ENCODE data around the gene KLK8.

Gene KLK8

DNA sequence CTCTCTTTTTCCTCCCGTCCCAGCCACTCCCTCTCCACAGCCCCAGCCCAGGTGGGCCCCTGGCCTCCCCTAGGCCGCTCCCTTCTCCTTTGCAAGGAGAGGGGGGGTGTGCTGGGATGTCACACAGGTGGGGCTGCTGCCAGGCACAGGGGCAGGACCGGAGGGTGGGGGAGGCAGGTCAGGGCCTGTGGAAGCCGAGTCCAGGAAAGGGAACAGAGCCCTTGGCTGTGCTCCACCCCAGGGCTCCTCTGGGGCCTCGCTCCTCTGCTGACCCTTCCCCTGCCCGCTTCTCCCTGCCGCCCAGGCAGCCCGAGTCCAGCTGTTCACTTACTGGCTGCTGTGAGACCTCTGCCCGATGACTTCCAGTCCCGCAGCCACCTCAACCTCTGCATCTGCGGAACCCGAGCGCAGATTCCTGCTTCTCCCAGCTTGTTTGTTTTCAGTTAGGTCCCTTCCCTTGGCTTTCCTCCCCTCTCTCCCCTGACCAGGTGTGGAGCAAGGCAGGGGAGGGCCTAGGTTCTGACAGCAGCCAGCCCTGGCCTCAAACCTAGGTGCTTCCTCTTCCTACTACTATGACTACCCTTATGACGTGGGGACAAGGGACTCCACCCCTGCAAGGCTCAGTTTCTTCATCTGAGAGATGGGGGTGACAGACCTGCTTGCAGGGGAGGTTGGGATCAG, 25.9 kb upstream of the KLK8 start:
- no peaks in the 10 kb centered on the region for H3K36me3 ChIP-seq (ENCODE audit: insufficient read depth, low read length)
- no peak overlapping the region for H3K4me3 ChIP-seq (ENCODE audit: low read length)
- no peaks in the 10 kb centered on the region for H3K4me1 ChIP-seq (ENCODE audit: control insufficient read depth, insufficient read depth, low read length)
- H3K27me3 ChIP-seq (ENCODE audit: control insufficient read depth, insufficient read depth, low read length), result no peaks in the 10 kb centered on the region
- H3K9me3 ChIP-seq (replicated peaks; ENCODE audit: low read length), result no peaks in the 10 kb centered on the region
- H3K9ac ChIP-seq (ENCODE audit: low read depth, low read length), result no peak overlapping the region
- no peak overlapping the region for H3K4me2 ChIP-seq (ENCODE audit: low read length)

DNA sequence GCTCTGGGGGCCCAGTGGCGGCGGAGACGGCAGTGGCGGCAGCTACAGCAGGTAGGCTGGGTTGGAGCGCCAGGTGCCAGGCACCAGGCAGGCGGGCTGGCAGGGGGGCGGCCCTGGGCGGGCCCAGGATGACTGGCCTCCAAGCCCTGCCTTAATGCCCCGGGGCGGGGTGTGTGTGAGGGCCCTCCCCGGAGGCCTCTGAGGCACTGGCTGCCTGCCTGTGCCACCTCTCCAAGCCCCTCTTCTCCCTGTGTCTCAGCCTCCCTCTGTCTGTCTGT, 25.1 kb upstream of the KLK8 start, which contains the start of gene KLK11:
Gene KLK11 (minus strand): TSS at position 63 of the 278 bp plus-strand sequence. CDS start 985 bp downstream, outside the sequence.
- no peak within 1 kb of the TSS for H3K4me3 ChIP-seq (ENCODE audit: low read length)
- H3K9ac ChIP-seq (ENCODE audit: low read depth, low read length), result no peak within 1 kb of the TSS
- no peak within 1 kb of the TSS for H3K4me2 ChIP-seq (ENCODE audit: low read length)
- no peaks in the 10 kb centered on the region for H3K4me1 ChIP-seq (ENCODE audit: control insufficient read depth, insufficient read depth, low read length)
- no peaks in the 10 kb centered on the region for H3K27me3 ChIP-seq (ENCODE audit: control insufficient read depth, insufficient read depth, low read length)
- no peaks in the 10 kb centered on the region for H3K9me3 ChIP-seq (replicated peaks; ENCODE audit: low read length)
- no peaks in the 10 kb centered on the region for H3K36me3 ChIP-seq (ENCODE audit: insufficient read depth, low read length)

DNA sequence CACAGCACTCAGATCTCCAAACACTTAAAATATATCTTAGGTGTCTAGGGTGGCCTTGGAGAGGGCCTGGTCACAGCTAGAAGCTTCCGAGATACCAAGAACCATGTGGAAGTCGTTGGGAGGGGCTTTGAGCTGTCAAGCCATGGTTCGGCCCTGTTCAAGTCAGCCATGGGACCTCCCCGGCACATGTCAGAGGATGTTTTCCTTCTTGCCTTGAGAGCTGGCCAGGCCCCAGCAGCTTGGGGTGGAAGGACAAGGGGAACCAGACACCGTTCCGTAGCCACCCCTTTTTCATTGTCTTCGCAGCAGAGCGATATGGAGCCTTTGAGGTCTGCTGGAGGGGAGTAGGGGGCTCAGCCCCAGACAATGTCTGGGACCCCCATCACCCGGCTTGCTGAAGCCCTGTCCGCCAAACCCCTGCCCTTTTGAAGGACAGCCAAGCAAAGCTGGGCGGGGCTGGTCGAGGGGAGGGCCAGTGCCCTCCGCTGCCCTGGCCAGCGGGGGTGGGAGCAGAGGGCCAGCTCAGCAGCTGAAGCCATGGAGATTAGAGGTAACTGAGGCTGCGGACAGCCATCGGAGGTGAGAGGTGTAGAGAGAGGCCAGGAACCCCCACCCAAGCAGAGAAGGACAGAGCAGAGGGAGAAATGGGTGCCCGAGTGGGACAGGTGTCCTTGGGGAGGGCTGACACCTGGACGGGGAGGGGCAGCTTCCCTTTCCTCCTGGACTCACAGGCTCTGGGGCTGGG, 24.6 kb upstream of the KLK8 start:
- no peak overlapping the region for H3K4me2 ChIP-seq (ENCODE audit: low read length)
- no peaks in the 10 kb centered on the region for H3K9me3 ChIP-seq (replicated peaks; ENCODE audit: low read length)
- no peaks in the 10 kb centered on the region for H3K36me3 ChIP-seq (ENCODE audit: insufficient read depth, low read length)
- H3K9ac ChIP-seq (ENCODE audit: low read depth, low read length), result no peak overlapping the region
- H3K4me1 ChIP-seq (ENCODE audit: control insufficient read depth, insufficient read depth, low read length), result no peaks in the 10 kb centered on the region
- H3K4me3 ChIP-seq (ENCODE audit: low read length), result no peak overlapping the region
- no peaks in the 10 kb centered on the region for H3K27me3 ChIP-seq (ENCODE audit: control insufficient read depth, insufficient read depth, low read length)

DNA sequence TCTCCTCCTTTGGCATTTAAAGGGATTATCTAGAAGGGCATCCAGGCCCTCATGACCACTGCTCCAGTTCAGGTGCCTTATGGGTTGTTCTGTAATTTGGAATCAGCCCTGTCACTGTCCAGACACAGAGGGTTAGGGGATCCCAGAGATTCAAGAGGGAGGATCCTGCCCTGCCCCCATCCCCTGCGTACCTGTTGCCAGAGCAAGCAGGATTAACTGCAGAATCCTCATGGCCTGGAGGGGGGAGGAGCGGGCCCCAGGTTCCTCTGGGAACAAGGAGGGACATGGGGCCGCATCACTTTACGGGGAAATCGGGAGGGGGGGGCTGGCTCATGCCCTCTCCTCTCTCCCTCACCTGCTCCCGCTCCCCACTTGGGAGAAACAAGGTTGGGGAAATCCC, 24.0 kb upstream of the KLK8 start:
- no peak overlapping the region for H3K4me3 ChIP-seq (ENCODE audit: low read length)
- no peaks in the 10 kb centered on the region for H3K27me3 ChIP-seq (ENCODE audit: control insufficient read depth, insufficient read depth, low read length)
- no peak overlapping the region for H3K4me2 ChIP-seq (ENCODE audit: low read length)
- H3K36me3 ChIP-seq (ENCODE audit: insufficient read depth, low read length), result no peaks in the 10 kb centered on the region
- H3K9ac ChIP-seq (ENCODE audit: low read depth, low read length), result no peak overlapping the region
- H3K9me3 ChIP-seq (replicated peaks; ENCODE audit: low read length), result no peaks in the 10 kb centered on the region
- no peaks in the 10 kb centered on the region for H3K4me1 ChIP-seq (ENCODE audit: control insufficient read depth, insufficient read depth, low read length)

DNA sequence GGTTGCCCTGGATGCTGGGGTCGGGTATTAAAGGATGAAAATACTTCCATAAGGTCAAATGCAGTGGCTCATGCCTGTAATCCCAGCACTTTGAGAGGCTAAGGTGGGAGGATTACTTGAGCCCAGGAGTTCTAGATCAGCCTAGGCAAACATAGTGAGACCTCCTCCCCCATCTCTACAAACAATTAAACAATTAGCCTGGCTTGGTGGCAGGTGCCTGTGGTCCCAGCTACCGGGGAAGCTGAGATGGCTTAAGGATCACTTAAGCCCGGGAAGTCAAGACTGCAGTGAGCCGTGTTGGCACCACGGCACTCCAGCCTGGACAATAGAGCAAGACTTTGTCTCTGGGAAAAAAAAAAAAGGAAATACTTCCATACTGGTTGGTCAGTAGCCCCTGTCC, 23.5 kb upstream of the KLK8 start:
- Histone ChIP-seq H3K36me3 (ENCODE audit: insufficient read depth, low read length) (no peaks in the 10 kb centered on the region), H3K9me3 (replicated peaks; ENCODE audit: low read length) (no peaks in the 10 kb centered on the region), H3K27me3 (ENCODE audit: control insufficient read depth, insufficient read depth, low read length) (peaks cover 5% of the 10 kb centered on the region), H3K9ac (ENCODE audit: low read depth, low read length) (no peak overlapping the region), H3K4me1 (ENCODE audit: control insufficient read depth, insufficient read depth, low read length) (no peaks in the 10 kb centered on the region), H3K4me3 (ENCODE audit: low read length) (no peak overlapping the region), H3K4me2 (ENCODE audit: low read length) (no peak overlapping the region)

DNA sequence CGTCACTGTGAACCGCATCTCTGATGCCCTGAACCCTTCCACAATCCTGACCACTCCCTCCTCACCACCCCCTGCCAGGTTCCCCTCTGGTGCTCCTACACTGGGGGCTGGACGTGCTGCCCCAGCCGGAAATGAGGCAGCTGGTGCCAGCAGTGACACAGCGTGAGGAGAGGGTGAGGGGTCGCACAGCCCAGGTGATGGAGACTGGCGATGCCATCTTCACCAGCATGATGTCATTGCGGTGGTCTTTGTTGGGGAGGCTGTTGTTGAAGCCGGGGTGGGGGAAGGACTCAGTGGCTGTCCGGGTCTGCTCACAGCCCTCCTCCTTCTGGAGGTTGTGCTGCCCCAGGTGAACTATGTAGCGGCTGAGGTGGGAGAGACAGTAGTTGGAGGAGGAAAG, 22.5 kb upstream of the KLK8 start:
- H3K9me3 ChIP-seq (replicated peaks; ENCODE audit: low read length), result no peaks in the 10 kb centered on the region
- H3K36me3 ChIP-seq (ENCODE audit: insufficient read depth, low read length), result no peaks in the 10 kb centered on the region
- H3K27me3 ChIP-seq (ENCODE audit: control insufficient read depth, insufficient read depth, low read length), result peaks cover 12% of the 10 kb centered on the region
- H3K4me3 ChIP-seq (ENCODE audit: low read length), result no peak overlapping the region
- no peak overlapping the region for H3K4me2 ChIP-seq (ENCODE audit: low read length)
- no peaks in the 10 kb centered on the region for H3K4me1 ChIP-seq (ENCODE audit: control insufficient read depth, insufficient read depth, low read length)
- no peak overlapping the region for H3K9ac ChIP-seq (ENCODE audit: low read depth, low read length)

DNA sequence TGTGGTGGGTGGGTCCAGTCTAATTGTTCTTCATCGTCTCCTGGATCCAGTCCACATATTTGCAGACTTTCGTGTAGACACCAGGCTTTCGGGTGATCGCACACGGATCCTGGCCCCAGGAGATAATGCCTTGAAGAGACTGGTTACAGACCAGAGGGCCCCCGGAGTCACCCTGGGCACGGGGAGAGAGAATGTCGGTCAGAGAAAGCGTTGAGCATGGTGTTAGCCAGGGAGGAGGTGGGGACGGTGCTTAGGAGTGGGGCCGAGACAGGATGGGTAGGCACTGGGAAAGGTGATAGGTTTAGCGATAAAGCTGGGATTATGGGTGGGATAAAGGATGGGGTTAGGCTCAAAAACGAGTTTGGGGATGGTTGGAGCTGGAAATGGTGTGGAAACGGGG, 21.1 kb upstream of the KLK8 start:
- H3K4me1 ChIP-seq (ENCODE audit: control insufficient read depth, insufficient read depth, low read length), result no peaks in the 10 kb centered on the region
- H3K9ac ChIP-seq (ENCODE audit: low read depth, low read length), result no peak overlapping the region
- no peaks in the 10 kb centered on the region for H3K9me3 ChIP-seq (replicated peaks; ENCODE audit: low read length)
- H3K36me3 ChIP-seq (ENCODE audit: insufficient read depth, low read length), result no peaks in the 10 kb centered on the region
- H3K27me3 ChIP-seq (ENCODE audit: control insufficient read depth, insufficient read depth, low read length), result peaks cover 15% of the 10 kb centered on the region
- no peak overlapping the region for H3K4me2 ChIP-seq (ENCODE audit: low read length)
- no peak overlapping the region for H3K4me3 ChIP-seq (ENCODE audit: low read length)

DNA sequence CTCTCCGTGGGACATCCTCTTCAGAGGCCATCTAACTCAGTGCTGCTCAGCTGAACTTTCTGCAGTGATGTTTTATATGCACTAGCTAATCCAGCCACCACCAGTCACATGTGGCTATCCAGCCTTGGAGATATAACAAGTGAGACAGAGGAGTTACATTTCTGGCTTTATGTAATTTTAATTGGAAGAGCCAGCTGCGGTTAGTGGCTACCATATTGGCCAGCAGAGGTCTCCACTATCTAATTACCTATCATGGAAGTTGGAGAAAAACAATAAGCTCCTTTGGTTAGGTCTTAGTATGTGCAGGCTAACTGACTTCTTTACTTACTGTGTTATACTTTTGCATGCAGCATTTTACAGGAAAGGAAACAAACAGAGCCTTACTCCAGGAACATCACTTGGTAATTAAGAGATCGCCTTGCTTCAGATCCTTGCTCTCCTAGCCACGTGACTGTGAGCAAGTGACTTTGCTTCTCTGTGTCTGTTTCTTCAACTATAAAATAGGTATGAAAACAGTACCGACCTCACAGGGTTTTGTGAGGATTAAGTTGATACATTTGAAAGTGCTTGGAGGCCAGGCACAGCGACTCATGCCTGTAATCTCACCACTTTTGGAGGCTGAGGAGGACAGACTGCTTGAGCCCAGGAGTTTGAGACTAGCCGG, 19.7 kb upstream of the KLK8 start:
- Histone ChIP-seq H3K9me3 (replicated peaks; ENCODE audit: low read length) (no peaks in the 10 kb centered on the region), H3K4me3 (ENCODE audit: low read length) (no peak overlapping the region), H3K4me2 (ENCODE audit: low read length) (no peak overlapping the region), H3K36me3 (ENCODE audit: insufficient read depth, low read length) (no peaks in the 10 kb centered on the region), H3K4me1 (ENCODE audit: control insufficient read depth, insufficient read depth, low read length) (peaks cover 3% of the 10 kb centered on the region), H3K9ac (ENCODE audit: low read depth, low read length) (no peak overlapping the region), H3K27me3 (ENCODE audit: control insufficient read depth, insufficient read depth, low read length) (peaks cover 15% of the 10 kb centered on the region)

DNA sequence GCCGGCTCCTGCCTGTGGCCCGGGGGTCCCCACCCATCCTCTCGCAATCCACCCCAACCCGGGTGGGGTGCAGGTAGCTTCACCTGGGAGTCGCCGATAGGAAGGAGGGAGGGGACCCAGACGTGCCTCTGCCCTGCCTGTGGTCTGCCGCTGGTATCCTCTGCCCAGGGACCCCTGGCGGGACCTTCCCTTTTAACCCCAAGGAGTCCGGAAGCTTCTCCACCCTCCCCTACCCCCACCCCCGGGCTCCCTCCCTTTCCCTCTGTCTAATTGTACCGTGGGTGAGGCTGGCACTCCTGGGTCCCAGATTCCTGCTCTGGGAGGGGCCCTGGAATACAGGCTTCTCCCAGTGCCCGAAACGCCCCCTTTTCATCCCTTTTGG, 18.1 kb upstream of the KLK8 start, which contains the start of gene KLK10:
Gene KLK10 (minus strand): TSS at position 166 of the 382 bp plus-strand sequence. CDS start 579 bp downstream, outside the sequence.
- Histone ChIP-seq H3K27me3 (ENCODE audit: control insufficient read depth, insufficient read depth, low read length) (peaks cover 15% of the 10 kb centered on the region), H3K4me2 (ENCODE audit: low read length) (no peak within 1 kb of the TSS), H3K4me1 (ENCODE audit: control insufficient read depth, insufficient read depth, low read length) (peaks cover 3% of the 10 kb centered on the region), H3K9me3 (replicated peaks; ENCODE audit: low read length) (peaks cover 2% of the 10 kb centered on the region), H3K9ac (ENCODE audit: low read depth, low read length) (no peak within 1 kb of the TSS), H3K36me3 (ENCODE audit: insufficient read depth, low read length) (no peaks in the 10 kb centered on the region), H3K4me3 (ENCODE audit: low read length) (no peak within 1 kb of the TSS)

DNA sequence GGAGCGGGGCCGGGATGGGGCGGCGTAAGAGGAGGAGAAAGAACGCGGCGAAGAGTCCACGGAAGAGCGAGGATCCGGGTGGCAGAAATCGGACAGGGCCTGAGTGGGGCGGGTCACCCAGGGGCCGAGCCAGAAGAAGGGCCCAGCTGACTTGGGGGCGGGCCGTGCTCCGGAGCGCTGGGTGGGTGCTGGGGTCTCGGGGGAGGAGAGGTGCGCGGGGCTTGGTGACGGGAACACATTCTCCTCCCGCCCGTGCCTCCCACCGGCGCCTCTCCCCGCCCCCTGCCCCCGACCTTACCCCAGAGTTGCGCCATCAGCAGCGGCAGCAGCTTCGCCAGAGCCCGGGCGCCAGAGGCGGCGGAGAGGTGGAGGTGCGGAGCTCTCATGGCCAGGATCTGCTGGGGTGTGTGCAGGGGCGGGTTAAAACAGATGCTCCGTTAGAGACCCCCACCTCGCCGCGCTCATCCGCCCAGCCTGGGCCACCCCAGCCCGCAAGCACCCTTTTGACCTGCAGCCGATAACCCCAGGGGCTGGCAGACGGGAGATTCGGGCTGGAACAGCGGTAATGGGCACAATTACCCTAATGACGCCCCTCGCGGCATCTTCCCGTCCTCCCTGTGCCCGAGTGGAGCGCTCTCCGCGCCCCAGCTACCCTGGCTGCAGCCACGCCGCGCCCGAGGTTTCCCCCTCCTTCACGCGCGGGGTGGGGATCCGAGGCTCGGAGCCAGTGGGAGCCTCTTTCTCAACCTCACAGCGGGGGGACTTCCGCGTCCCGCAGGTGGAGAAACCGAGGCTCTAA, 17.5 kb upstream of the KLK8 start:
- Histone ChIP-seq H3K4me1 (ENCODE audit: control insufficient read depth, insufficient read depth, low read length) (peaks cover 3% of the 10 kb centered on the region), H3K9ac (ENCODE audit: low read depth, low read length) (no peak overlapping the region), H3K4me2 (ENCODE audit: low read length) (no peak overlapping the region), H3K27me3 (ENCODE audit: control insufficient read depth, insufficient read depth, low read length) (peaks cover 15% of the 10 kb centered on the region), H3K36me3 (ENCODE audit: insufficient read depth, low read length) (no peaks in the 10 kb centered on the region), H3K9me3 (replicated peaks; ENCODE audit: low read length) (peaks cover 4% of the 10 kb centered on the region), H3K4me3 (ENCODE audit: low read length) (no peak overlapping the region)

Data from skeletal muscle satellite cell (primary cell).